Medulla oblongata (tissue), 1 donor: ENCODE measurements around the gene NPFFR1.
"Not testable (repeated sequence)": the region's sequence is repeated elsewhere in the genome, so short reads cannot be mapped to it uniquely, and the experiment has no call there.

Experiments used
- DNase-seq: peaks from one replicate; pipeline ENCODE4 v3.0.0-alpha.2; 2015; ENCODE audit errors: extremely low spot score

The NPFFR1 gene

GRCh38 chr10:70285476-70285831 is 1.6 kb upstream of the NPFFR1 start:
- DNase-seq, result no peak

- DNase-seq, result no peak
Measured at GRCh38 chr10:70284542-70285475, 1.0 kb upstream of the NPFFR1 start.

GRCh38 chr10:70283071-70283444 is 746 bp downstream of the NPFFR1 start:
- DNase-seq, result no peak

- DNase-seq, result no peak
Measured at GRCh38 chr10:70281609-70282008, 2.2 kb downstream of the NPFFR1 start.

DNA sequence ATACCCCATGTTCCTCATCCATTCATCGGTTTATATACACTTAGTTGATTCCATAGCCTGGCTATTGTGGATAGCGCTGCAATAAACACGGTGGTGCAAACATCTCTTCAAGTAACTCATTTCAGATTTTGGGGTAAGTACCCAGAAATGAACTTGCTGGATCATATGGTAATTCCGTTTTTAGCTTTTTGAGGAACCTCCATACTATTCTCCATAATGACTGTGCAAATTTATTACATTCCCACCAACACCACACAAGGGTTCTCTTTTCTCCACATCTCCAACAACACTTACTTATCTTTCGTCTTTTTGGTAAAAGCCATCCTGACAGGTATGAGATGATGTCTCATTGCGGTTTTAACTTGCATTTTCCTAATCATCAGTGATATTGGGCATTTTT is 3.7 kb downstream of the NPFFR1 start:
- no peak for DNase-seq

- DNase-seq, result no peak
Measured at GRCh38 chr10:70277396-70278030, 6.3 kb downstream of the NPFFR1 start.

DNA sequence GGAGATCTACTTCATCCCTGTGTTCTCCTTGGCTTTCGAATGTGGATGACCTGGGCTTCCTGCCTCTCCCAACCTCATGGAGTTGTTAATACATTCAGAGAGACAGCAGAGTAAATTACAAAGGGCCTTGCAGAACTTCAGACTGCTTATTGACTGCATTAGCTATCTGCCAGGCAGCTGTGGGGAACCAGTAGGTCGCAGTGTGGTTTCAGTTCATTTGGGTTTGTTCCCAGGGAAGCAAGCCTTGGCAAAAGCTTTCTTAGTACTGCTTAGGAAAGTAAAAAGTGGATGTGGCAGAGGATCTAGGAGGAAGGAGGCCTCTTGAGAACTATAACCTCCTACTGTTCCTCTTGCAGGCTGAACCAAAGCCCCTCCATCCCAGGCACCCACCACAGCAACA is 9.2 kb downstream of the NPFFR1 start:
- DNase-seq, result peak; percentile 89

DNA sequence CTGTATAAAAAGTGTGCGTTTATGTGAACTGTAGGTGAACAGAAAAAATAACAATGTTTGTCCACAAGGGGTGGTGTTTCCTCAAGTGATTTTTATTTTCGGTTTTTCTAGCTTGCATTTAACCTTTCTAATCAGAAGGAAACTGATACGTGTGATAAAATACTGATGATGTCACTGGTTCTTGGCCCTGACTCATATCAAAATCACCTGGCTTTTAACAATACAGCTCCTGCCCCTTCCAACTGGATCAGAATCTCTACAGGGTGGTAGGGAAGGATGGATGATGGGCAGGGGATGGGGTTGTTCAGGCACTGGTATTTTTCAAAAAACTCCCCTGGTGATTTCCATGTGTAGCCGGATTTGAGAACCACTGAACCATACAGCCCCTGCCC is 10.9 kb downstream of the NPFFR1 start:
- no peak for DNase-seq

DNA sequence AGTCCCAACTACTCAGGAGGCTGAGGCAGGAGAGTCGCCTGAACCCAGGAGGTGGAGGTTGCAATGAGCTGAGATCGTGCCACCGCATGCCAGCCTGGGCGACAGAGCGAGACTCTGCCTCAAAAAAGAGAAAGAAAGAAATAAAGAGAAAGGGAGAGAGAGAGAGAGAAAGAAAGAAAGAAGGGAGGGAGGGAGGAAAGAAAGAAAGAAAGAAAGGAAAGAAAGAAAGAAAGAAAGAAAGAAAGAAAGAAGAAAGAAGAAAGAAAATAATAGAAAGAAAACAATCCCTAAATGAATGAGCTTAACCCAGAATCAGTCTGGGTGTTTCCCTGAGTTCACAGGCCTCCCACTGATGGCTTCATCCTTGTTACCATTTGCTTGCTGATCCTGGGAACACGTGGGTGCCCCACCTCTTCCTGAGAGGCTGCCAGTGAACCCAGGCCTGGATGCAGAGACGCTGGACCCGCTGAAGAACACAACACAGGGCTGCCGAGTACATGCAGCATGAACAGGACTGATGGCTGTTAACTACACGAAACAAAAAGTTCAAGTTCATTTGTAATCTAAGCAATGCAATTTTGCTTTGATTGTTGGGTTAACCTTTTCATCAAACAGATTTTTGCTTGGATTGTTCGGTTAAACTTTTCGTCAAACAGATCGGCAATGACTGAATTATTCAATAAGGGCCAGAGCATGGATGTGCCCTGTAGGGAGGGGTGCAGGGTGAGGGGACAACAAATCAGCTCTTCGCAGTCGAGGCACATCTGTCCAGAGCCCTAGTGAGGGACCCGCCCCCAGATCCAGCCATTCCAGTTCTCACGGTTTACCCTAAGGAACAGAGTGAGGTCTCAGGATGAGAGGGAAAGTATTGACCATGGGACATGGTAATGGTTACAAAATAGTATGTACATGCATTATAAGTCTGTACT is 11.5 kb downstream of the NPFFR1 start:
- DNase-seq, result no peak

GRCh38 chr10:70270952-70271351 is 12.9 kb downstream of the NPFFR1 start:
- DNase-seq, result no peak

- DNase-seq, result no peak
Measured at GRCh38 chr10:70269741-70270140, 14.1 kb downstream of the NPFFR1 start.

DNA sequence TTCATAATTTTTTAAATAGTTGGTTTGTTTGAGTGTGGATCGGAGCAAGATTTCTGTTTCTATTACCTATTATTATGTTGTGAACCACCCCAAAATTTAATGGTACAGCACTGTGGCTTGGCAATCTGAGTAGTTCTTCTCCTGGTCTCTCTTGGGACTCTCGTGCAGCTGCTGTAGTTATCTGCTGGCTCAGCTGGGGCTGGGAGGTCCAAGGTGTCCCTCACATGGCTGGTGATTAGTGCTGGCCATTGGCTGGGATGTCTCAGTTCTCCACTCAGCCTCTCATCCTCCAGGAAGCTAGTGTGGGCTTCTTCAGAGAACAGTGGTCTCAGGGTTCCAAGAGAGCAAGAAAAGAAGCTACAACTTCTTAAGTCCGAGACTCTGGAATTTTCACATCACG is 15.4 kb downstream of the NPFFR1 start:
- DNase-seq, result no peak

DNA sequence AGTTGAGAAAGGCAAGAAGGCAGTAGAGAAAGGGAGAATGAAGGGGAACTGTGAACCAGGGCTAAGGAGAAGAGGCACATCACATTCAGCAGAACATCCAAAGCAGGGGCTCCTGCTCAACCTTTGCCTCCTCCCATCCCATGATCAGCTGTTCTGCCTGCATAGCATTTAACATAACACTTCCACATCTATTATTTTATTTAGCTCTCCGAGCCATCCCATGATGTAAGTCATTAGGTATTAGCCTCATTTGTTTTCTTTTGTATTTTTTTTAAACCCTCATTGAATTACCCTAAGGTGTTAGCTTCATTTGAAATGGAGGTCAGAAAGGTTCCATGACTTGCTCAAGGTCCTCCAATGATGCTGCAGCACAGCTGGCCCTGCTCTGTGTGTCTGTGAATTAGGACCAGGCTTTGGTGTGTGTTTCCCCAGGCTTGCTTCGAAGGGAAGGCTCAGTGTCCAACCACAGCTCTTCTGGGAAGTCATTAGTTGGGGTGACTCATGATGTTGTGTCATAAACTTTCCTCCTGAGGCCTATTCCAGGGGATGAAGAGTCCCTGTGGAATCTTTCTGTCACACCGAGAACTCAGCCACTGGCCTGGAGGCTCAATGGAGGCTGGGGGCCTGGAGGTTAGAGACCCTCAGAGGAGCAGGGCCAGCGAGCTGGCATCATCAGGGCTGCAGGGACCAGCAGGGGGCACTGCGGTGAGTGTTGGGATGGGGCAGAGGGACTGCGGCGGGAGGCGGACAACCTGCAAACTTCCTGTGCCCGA is 16.5 kb downstream of the NPFFR1 start:
- no peak for DNase-seq

- DNase-seq, result no peak
Measured at GRCh38 chr10:70266701-70267100, 17.1 kb downstream of the NPFFR1 start.

- no peak for DNase-seq
Measured at GRCh38 chr10:70266056-70266455, 17.7 kb downstream of the NPFFR1 start.

- DNase-seq, result no peak
Measured at GRCh38 chr10:70265032-70265689, 18.6 kb downstream of the NPFFR1 start.

DNA sequence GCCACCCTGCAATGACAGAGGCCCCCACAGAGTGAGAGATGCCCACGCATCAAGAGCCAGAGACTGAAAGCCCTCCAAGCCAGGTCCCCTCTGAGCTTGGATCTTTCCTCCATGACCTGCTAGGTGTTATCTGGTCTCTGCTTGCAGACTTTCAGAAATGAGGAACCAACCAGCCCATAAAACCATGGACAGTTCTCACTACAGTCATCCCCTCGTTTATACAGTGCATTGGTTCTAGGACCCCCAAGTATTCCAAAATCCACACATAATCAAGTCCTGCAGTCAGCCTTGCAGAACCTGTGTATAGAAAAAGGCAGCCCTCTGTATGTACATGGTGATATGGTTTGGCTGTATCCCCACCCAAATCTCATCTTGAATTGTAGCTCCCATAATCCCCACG is 23.1 kb downstream of the NPFFR1 start:
- DNase-seq, result no peak

DNA sequence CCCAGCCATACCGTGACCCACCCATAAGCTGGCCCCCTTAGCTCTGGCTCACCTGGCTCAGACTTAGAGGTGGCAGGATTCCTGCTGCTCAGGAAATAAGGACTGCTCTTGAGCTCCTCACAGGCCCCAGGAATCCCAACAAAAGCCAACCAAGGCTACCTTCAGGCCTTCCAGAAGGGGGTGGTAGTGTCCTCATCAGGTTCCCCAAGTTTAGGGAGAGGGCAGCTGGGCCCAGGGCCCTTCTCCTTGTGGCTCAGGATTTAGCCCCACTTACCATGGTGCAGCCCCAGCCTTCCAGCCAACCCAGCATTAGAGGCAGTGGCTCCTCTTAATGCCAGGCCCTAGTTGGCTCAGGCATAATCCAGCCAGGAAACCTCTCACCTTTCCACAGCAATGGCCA is 23.5 kb downstream of the NPFFR1 start:
- no peak for DNase-seq

- DNase-seq, result no peak
Measured at GRCh38 chr10:70258216-70258615, 25.6 kb downstream of the NPFFR1 start.

- not testable (repeated sequence) for DNase-seq
Measured at GRCh38 chr10:70257816-70258215, 26.0 kb downstream of the NPFFR1 start.

GRCh38 chr10:70256463-70256862 is 27.3 kb downstream of the NPFFR1 start:
- no peak for DNase-seq
